Activated naive CD8-positive, alpha-beta T cell treated with anti-CD3 and anti-CD28 coated beads for 36 hours (primary cell): ENCODE results near the gene MICAL3. TPM values are rescaled to one million over a fixed set of nuclear protein-coding genes. Genes with fewer than 3 reads are reported as not detected.
"Not testable (repeated sequence)": the region's sequence is repeated elsewhere in the genome, so short reads cannot be mapped to it uniquely, and the experiment has no call there.

Source experiments
- DNase-seq: peaks from one replicate; pipeline ENCODE4 v3.0.0; 2021
- H3K27ac Mint-ChIP-seq: one replicate; pipeline ENCODE4 v1.8.0; 2022; ENCODE audit warnings: mild to moderate bottlenecking, moderate library complexity, mixed read lengths
- H3K27me3 Mint-ChIP-seq: one replicate; pipeline ENCODE4 v1.8.0; 2022; ENCODE audit warnings: mild to moderate bottlenecking, mixed read lengths
- H3K36me3 Mint-ChIP-seq: one replicate; pipeline ENCODE4 v1.8.0; 2021; ENCODE audit warnings: mild to moderate bottlenecking, mixed read lengths
- H3K4me1 Mint-ChIP-seq: one replicate; pipeline ENCODE4 v1.8.0; 2021; ENCODE audit warnings: mixed read lengths
- H3K4me3 Mint-ChIP-seq: one replicate; pipeline ENCODE4 v1.8.0; 2022; ENCODE audit warnings: mild to moderate bottlenecking, moderate library complexity, mixed read lengths
- H3K9me3 Mint-ChIP-seq: one replicate; pipeline ENCODE4 v1.8.0; 2022; ENCODE audit warnings: mixed read lengths
- total RNA-seq, 2 experiments: library from RNA; stranded (reverse); gene quantifications; one replicate each; pipeline ENCODE4 v1.2.3, GENCODE V29; 2021

MICAL3 gene
- total RNA-seq, 2 experiments from 2014 or later = 36.6 to 41.3 TPM

GRCh38 chr22:17941471-17942406, 82.6 kb downstream of the MICAL3 start:
- no peak for DNase-seq
- H3K27ac Mint-ChIP-seq = no peak overlapping the region
- no peaks in the 10 kb centered on the region for H3K27me3 Mint-ChIP-seq
- H3K36me3 Mint-ChIP-seq = peaks cover 9% of the 10 kb centered on the region
- H3K4me1 Mint-ChIP-seq = peaks cover 7% of the 10 kb centered on the region
- no peak overlapping the region for H3K4me3 Mint-ChIP-seq
- no peaks in the 10 kb centered on the region for H3K9me3 Mint-ChIP-seq

GRCh38 chr22:17939579-17939978, 84.8 kb downstream of the MICAL3 start:
- peaks cover 7% of the 10 kb centered on the region for H3K4me1 Mint-ChIP-seq
- H3K27ac Mint-ChIP-seq = no peak overlapping the region
- DNase-seq = no peak
- H3K27me3 Mint-ChIP-seq = no peaks in the 10 kb centered on the region
- H3K9me3 Mint-ChIP-seq = no peaks in the 10 kb centered on the region
- H3K4me3 Mint-ChIP-seq = no peak overlapping the region
- H3K36me3 Mint-ChIP-seq = peaks cover 11% of the 10 kb centered on the region

GRCh38 chr22:17939011-17939410, 85.3 kb downstream of the MICAL3 start:
- Mint-ChIP-seq H3K27me3 (no peaks in the 10 kb centered on the region), H3K27ac (no peak overlapping the region), H3K4me3 (no peak overlapping the region), H3K4me1 (peaks cover 8% of the 10 kb centered on the region), H3K9me3 (no peaks in the 10 kb centered on the region), H3K36me3 (peaks cover 15% of the 10 kb centered on the region)
- DNase-seq = no peak

DNA sequence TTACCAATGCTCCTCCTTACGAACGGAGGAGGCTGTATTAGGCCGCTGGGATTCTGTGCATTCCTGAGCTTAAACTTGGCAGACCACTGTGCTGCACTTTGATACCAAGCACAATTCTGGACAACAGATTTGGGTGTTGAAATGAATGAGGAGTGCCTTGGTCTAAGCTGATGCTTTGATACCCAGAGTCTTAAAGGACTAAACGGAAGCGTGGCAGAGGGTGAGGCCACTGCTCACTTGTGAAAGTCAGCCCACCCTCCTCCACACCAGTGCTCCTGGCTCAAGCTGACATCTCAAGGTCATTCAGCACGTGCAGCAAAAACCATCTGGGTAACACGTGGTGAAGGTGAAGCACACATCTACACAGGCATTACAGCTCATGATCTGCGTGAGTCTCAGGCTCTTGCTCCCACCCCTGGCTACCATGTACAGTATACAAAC, 85.9 kb downstream of the MICAL3 start:
- Mint-ChIP-seq H3K27me3 (no peaks in the 10 kb centered on the region), H3K4me1 (peaks cover 13% of the 10 kb centered on the region), H3K36me3 (peaks cover 15% of the 10 kb centered on the region), H3K27ac (no peak overlapping the region), H3K4me3 (no peak overlapping the region), H3K9me3 (no peaks in the 10 kb centered on the region)
- no peak for DNase-seq

DNA sequence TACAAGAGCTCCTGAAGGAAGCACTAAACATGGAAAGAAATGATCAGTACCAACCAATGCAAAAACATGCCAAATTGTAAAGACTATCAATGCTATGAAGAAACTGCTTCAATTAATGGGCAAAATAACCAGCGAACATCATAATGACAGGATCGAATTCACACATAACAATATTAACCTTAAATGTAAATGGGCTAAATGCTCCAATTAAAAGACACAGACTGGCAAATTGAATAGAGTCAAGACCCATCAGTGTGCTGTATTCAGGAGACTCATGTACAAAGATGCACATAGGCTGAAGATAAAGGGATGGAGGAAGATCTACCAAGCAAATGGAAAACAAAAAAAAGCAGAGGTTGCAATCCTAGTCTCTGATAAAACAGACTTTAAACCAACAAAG, 91.9 kb downstream of the MICAL3 start:
- peaks cover 17% of the 10 kb centered on the region for H3K36me3 Mint-ChIP-seq

DNA sequence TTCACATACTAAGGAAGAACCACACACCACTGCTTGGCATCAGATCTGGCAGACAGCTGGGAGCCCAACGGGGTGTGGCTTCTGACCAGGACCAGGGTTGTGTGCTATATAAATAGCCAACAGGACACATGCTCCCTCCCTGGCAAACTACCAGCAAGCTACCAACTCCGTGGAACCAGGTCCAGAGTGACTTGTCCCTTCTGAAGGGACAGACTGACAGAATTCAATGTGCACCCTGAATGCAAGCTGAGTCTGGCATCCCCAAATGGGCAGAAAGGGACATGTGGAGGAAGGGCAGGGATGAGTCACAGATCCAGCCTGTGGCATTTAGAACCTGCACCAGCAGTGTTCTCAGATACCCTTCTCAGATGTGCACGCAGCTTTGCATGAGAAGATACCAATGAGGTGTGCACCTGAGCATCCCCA, 92.9 kb downstream of the MICAL3 start:
- Mint-ChIP-seq H3K27ac (no peak overlapping the region), H3K4me3 (no peak overlapping the region), H3K4me1 (peaks cover 25% of the 10 kb centered on the region), H3K36me3 (peaks cover 10% of the 10 kb centered on the region), H3K27me3 (no peaks in the 10 kb centered on the region), H3K9me3 (no peaks in the 10 kb centered on the region)
- DNase-seq = no peak

More for the DNA sequence above, 91.9 kb downstream of the MICAL3 start:
- not testable (repeated sequence) for H3K9me3 Mint-ChIP-seq, H3K4me3 Mint-ChIP-seq, DNase-seq, H3K27me3 Mint-ChIP-seq, H3K27ac Mint-ChIP-seq
- H3K4me1 Mint-ChIP-seq = peaks cover 23% of the 10 kb centered on the region

DNA sequence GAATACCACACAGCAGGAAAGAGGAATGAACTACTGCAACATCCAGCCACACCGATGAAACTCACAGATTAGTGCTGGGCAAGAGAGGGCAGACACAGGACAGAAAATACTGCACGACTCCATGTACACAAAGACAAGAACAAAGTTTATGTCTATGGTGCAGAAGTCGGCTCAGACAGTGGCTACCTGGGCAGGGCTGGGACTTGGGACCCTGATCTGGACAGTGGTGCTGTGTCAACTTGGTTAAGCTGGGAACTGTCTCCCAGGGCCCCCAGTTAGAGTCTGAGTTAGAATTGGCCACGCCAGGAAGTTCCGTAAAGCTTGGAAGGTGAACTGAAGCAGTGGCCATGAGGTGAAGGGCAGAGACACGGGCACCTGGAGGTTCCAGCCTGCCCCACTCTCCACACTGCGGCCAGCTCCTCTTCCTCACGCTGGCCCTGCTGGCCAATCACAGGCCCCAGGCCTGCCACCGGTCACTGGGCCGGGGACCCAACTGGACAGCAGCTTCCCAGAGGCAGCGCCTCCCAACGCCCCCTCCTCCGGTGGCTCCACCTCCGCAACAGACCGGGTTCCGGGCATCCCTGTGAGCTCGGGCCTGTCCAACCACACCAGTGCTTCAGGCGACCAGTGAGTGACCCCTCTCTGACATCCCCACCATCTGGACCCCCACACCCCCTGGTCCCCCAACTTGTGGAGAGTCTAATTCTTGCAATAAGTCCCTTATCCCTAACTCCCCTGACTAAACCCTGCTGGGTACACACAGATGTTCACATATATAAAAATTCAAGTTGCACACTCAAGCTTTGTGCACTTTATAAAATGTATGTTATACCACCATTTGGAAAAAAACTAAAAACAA, 93.7 kb downstream of the MICAL3 start:
- no peak for DNase-seq
- peaks cover 9% of the 10 kb centered on the region for H3K36me3 Mint-ChIP-seq
- H3K27me3 Mint-ChIP-seq = no peaks in the 10 kb centered on the region
- peaks cover 25% of the 10 kb centered on the region for H3K4me1 Mint-ChIP-seq
- H3K9me3 Mint-ChIP-seq = no peaks in the 10 kb centered on the region
- no peak overlapping the region for H3K27ac Mint-ChIP-seq
- H3K4me3 Mint-ChIP-seq = no peak overlapping the region

- no peak for DNase-seq
- Mint-ChIP-seq H3K9me3 (no peaks in the 10 kb centered on the region), H3K4me1 (peaks cover 23% of the 10 kb centered on the region), H3K27ac (no peak overlapping the region), H3K27me3 (no peaks in the 10 kb centered on the region), H3K36me3 (peaks cover 8% of the 10 kb centered on the region), H3K4me3 (no peak overlapping the region)
These were observed 94.5 kb downstream of the MICAL3 start for GRCh38 chr22:17929909-17930308.

GRCh38 chr22:17928391-17928790, 96.0 kb downstream of the MICAL3 start:
- Mint-ChIP-seq H3K27ac (no peak overlapping the region), H3K27me3 (no peaks in the 10 kb centered on the region), H3K9me3 (no peaks in the 10 kb centered on the region), H3K36me3 (peaks cover 4% of the 10 kb centered on the region), H3K4me1 (peaks cover 20% of the 10 kb centered on the region), H3K4me3 (no peak overlapping the region)
- no peak for DNase-seq

DNA sequence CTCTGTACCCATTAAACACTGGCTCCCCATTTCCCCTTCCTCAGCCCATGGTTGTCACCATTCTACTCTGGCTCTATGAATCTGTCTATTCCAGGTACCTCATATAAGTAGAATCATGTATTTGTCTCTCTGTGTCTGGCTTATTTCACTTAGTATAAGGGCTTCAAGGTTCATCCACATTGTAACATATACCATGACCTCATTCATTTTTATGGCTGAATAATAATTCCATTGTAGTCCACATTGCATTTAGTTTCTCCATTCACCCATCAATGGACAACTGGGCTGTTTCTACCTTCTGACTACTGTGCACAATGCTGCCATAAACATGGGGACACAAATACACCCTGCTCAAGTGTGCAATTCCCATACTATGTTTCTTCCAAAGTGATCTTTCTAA, 97.3 kb downstream of the MICAL3 start:
- no peak for DNase-seq
- H3K9me3 Mint-ChIP-seq = no peaks in the 10 kb centered on the region
- H3K4me3 Mint-ChIP-seq = no peak overlapping the region
- peaks cover 14% of the 10 kb centered on the region for H3K4me1 Mint-ChIP-seq
- H3K36me3 Mint-ChIP-seq = peaks cover 4% of the 10 kb centered on the region
- H3K27me3 Mint-ChIP-seq = no peaks in the 10 kb centered on the region
- no peak overlapping the region for H3K27ac Mint-ChIP-seq

- Mint-ChIP-seq H3K4me3 (no peak overlapping the region), H3K27ac (no peak overlapping the region), H3K27me3 (no peaks in the 10 kb centered on the region)
These were observed 97.8 kb downstream of the MICAL3 start for GRCh38 chr22:17926516-17926915.

DNA sequence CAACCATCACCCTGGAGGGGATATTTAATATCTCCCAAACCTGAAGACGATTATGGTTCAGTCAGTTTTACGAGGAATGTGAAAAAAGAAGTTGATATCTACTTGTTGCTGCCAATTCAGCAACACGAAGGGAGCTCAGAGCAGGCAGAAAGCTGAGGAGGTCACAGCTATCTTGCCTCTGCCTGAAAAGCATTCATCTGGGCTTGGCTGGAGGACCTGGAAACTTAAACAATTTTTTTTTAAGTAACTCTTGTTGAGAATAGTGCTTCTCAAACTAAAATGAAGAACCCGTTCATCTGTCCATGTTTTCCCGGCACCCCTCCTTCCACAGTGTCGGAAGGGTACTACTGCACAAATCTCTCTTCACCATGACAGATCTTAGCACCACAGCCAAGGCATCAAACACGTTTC, 98.9 kb downstream of the MICAL3 start:
- H3K27ac Mint-ChIP-seq = no peak overlapping the region
- peaks cover 4% of the 10 kb centered on the region for H3K36me3 Mint-ChIP-seq
- H3K4me1 Mint-ChIP-seq = peaks cover 24% of the 10 kb centered on the region
- no peaks in the 10 kb centered on the region for H3K9me3 Mint-ChIP-seq
- H3K4me3 Mint-ChIP-seq = no peak overlapping the region
- no peaks in the 10 kb centered on the region for H3K27me3 Mint-ChIP-seq
- no peak for DNase-seq

More at GRCh38 chr22:17926516-17926915, 97.8 kb downstream of the MICAL3 start:
- DNase-seq = no peak
- no peaks in the 10 kb centered on the region for H3K9me3 Mint-ChIP-seq
- peaks cover 4% of the 10 kb centered on the region for H3K36me3 Mint-ChIP-seq
- H3K4me1 Mint-ChIP-seq = peaks cover 15% of the 10 kb centered on the region

DNA sequence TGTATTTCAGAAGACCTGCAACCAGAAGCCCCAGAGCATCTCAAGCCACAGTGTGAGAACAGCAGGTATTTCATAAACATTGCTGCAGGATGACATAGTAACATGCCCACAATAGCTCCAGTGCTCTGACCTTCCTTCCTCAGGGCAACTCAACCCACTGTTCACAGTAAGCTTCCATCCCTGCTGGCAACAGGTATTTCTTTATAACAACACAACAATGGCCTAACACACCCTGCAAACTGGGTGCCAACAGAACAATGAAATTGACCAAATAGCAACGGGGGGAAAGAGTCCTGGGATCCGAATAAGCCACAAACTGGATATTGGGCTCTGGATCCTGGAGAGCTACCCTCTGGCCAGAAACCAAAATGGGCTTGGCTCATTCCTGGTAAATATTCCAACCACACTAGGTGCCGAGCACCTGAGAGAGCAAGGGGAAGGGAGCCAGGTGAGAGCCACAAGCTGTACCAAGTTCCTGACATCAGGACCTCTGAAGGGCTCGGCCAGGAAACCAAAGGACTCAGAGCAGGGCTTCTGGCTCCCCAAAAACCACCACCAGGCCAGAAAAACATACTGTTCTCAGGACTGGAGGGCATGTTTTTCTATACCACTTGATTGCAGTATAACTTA, 99.5 kb downstream of the MICAL3 start:
- no peak overlapping the region for H3K27ac Mint-ChIP-seq
- no peaks in the 10 kb centered on the region for H3K36me3 Mint-ChIP-seq
- DNase-seq = no peak
- H3K27me3 Mint-ChIP-seq = no peaks in the 10 kb centered on the region
- H3K4me1 Mint-ChIP-seq = peaks cover 23% of the 10 kb centered on the region
- H3K9me3 Mint-ChIP-seq = no peaks in the 10 kb centered on the region
- H3K4me3 Mint-ChIP-seq = no peak overlapping the region

- Mint-ChIP-seq H3K36me3 (no peaks in the 10 kb centered on the region), H3K27me3 (no peaks in the 10 kb centered on the region), H3K9me3 (no peaks in the 10 kb centered on the region), H3K27ac (no peak overlapping the region), H3K4me1 (peaks cover 24% of the 10 kb centered on the region), H3K4me3 (no peak overlapping the region)
- no peak for DNase-seq
These were observed 100.3 kb downstream of the MICAL3 start for GRCh38 chr22:17924076-17924475.
